PC-3 (cell line): ENCODE results near the gene CHID1. TPM values are rescaled to one million over a fixed set of nuclear protein-coding genes. Genes with fewer than 3 reads are reported as not detected.

ENCODE experiments used
- ATAC-seq: fragments of 200-7000 bp; cut with Tn5 transposase; 2 replicates; pipeline ENCODE4 v1.9.1; 2020; ENCODE audit warnings: mild to moderate bottlenecking, moderate library complexity
- BruUV-seq: library from RNA; stranded (reverse); fragments of 400-500 nt; replicated peaks from 2 replicates; lab custom pipeline; 2021; lab: Mats Ljungman, UMichigan
- CTCF ChIA-PET: fragments of 300-600 bp; sonication (Branson Sonifier 250); formaldehyde crosslinking; loops from one replicate; lab custom pipeline; 2022; ENCODE audit warnings: antibody characterized with exemption; lab: Charles Lee
- POLR2A ChIA-PET: fragments of 300-600 bp; sonication (Branson Sonifier 250); formaldehyde crosslinking; loops from one replicate; lab custom pipeline; 2022; ENCODE audit warnings: antibody characterized with exemption; ENCODE audit not compliant: unreplicated experiment; lab: Charles Lee
- DNase-seq: peaks from one replicate; pipeline ENCODE4 v3.0.0-alpha.2; 2015
- H2AFZ ChIP-seq: fragments of 300-600 bp; sonication (generic); 2 replicates; pipeline ENCODE4 v1.6.0; 2016; ENCODE audit warnings: antibody characterized with exemption, low read length
- H3F3A ChIP-seq: fragments of 300-600 bp; sonication (generic); one replicate; pipeline ENCODE4 v1.6.0; 2017; ENCODE audit warnings: antibody characterized with exemption, low read length, control low read depth, mild to moderate bottlenecking; ENCODE audit not compliant: unreplicated experiment
- H3K27ac ChIP-seq: fragments of 300-600 bp; sonication (generic); 2 replicates; pipeline ENCODE4 v1.5.1; 2016; ENCODE audit warnings: mild to moderate bottlenecking, low read length
- H3K27me3 ChIP-seq: fragments of 300-600 bp; sonication (generic); 2 replicates; pipeline ENCODE4 v1.6.1; 2016; ENCODE audit warnings: low read length, mixed read lengths
- H3K36me3 ChIP-seq: fragments of 300-600 bp; sonication (generic); 2 replicates; pipeline ENCODE4 v1.6.1; 2016; ENCODE audit warnings: low read depth, mixed run types, low read length, mixed read lengths
- H3K4me1 ChIP-seq: fragments of 300-600 bp; sonication (generic); 2 replicates; pipeline ENCODE4 v1.5.1; 2016; ENCODE audit warnings: low read length; ENCODE audit not compliant: insufficient read depth
- H3K4me2 ChIP-seq: fragments of 300-600 bp; sonication (generic); 2 replicates; pipeline ENCODE4 v1.6.0; 2016; ENCODE audit warnings: low read length
- H3K4me3 ChIP-seq: fragments of 300-600 bp; sonication (generic); 2 replicates; pipeline ENCODE4 v1.5.1; 2016; ENCODE audit warnings: mild to moderate bottlenecking, low read length, mixed read lengths
- H3K79me2 ChIP-seq: fragments of 300-600 bp; sonication (generic); 2 replicates; pipeline ENCODE4 v1.6.1; 2017; ENCODE audit warnings: low read length, mixed read lengths
- H3K9ac ChIP-seq: fragments of 300-600 bp; sonication (generic); 2 replicates; pipeline ENCODE4 v1.6.0; 2016; ENCODE audit warnings: mild to moderate bottlenecking, low read length
- H3K9me2 ChIP-seq: fragments of 300-600 bp; sonication (generic); replicated peaks from 2 replicates; pipeline ENCODE4 v1.6.1; 2016; ENCODE audit warnings: mixed run types, low read length, mixed read lengths
- H3K9me3 ChIP-seq: fragments of 300-600 bp; sonication (generic); 2 replicates; pipeline ENCODE4 v1.6.1; 2016; ENCODE audit warnings: low read length, mixed read lengths
- H4K20me1 ChIP-seq: fragments of 300-600 bp; sonication (generic); 2 replicates; pipeline ENCODE4 v1.6.1; 2016; ENCODE audit warnings: low read length, mixed read lengths
- EZH2 ChIP-seq: fragments of 300-600 bp; sonication (generic); IDR thresholded peaks from one replicate; pipeline ENCODE4 v1.6.1; 2017; ENCODE audit warnings: antibody characterized with exemption, mild to moderate bottlenecking, low read length; ENCODE audit not compliant: unreplicated experiment
- EZH2phosphoT487 ChIP-seq: fragments of 300-600 bp; sonication (generic); IDR thresholded peaks from 2 replicates; pipeline ENCODE4 v1.6.1; 2018; ENCODE audit warnings: mild to moderate bottlenecking, antibody characterized with exemption, low read length, borderline replicate concordance
- intact Hi-C: fragments of 100-400 bp; cut with micrococcal nuclease; formaldehyde crosslinking; loops from 2 replicates; pipeline ENCODE4 v1.9.0; 2023
- total RNA-seq: library from RNA; depleted of rRNA; stranded (reverse); fragments of >200 nt; gene quantifications from 2 replicates; pipeline ENCODE4 v1.2.3, GENCODE V29; 2014
- TF ChIP-seq, protein P1 (sequence below): fragments of 300-600 bp; sonication (generic); conservative IDR thresholded peaks from 2 replicates; pipeline ENCODE4 v1.5.1; 2017; ENCODE audit warnings: antibody characterized with exemption, low read depth, mild to moderate bottlenecking, low read length

CHID1 gene
- total RNA-seq, 1 experiment from 2014 or later, result 70.2 TPM

DNA sequence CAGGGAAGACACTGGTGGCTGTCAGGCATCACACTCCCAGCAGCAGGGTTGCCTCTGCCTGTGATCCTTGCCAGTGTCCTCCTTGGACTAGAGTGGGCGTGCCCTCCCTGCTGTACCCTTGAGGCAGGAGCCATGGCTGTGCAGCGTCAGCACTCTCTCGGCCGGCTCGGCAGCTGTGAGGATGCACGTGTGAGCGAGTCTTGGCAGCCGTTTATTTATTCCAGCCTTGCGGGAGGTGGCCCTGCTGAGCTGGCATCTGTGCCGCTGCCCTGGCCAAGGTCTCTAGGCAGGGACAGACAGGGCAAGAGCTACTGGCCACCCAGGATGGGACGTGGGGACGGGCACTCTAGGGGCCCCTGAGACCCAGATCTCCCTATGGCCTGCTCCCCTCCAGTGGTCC lies 34.1 kb downstream of the CHID1 start:
- intact Hi-C loops, result no loop called here
- no peak overlapping the region for H3K27ac ChIP-seq
- peak; percentile 5; the same call in 1 of the 2 replicates for ATAC-seq
- no peak overlapping the region for H3K4me3 ChIP-seq
- DNase-seq, result no peak
- no peaks in the 10 kb centered on the region for H3K4me1 ChIP-seq
- TF ChIP-seq, protein P1, sequence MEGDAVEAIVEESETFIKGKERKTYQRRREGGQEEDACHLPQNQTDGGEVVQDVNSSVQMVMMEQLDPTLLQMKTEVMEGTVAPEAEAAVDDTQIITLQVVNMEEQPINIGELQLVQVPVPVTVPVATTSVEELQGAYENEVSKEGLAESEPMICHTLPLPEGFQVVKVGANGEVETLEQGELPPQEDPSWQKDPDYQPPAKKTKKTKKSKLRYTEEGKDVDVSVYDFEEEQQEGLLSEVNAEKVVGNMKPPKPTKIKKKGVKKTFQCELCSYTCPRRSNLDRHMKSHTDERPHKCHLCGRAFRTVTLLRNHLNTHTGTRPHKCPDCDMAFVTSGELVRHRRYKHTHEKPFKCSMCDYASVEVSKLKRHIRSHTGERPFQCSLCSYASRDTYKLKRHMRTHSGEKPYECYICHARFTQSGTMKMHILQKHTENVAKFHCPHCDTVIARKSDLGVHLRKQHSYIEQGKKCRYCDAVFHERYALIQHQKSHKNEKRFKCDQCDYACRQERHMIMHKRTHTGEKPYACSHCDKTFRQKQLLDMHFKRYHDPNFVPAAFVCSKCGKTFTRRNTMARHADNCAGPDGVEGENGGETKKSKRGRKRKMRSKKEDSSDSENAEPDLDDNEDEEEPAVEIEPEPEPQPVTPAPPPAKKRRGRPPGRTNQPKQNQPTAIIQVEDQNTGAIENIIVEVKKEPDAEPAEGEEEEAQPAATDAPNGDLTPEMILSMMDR, result no peak
- TF ChIP-seq EZH2phosphoT487, result no peak
- no peak for TF ChIP-seq EZH2
- H3K79me2 ChIP-seq, result no peaks in the 10 kb centered on the region
- no peaks in the 10 kb centered on the region; the same call in 1 of the 2 replicates for H3K36me3 ChIP-seq
- H3K9me3 ChIP-seq, result no peaks in the 10 kb centered on the region
- no peak overlapping the region for H2AFZ ChIP-seq
- H4K20me1 ChIP-seq, result no peaks in the 10 kb centered on the region
- POLR2A ChIA-PET, result no interaction called here
- H3F3A ChIP-seq, result no peaks in the 10 kb centered on the region
- H3K9me2 ChIP-seq, result no peaks in the 10 kb centered on the region
- no peaks in the 10 kb centered on the region for H3K27me3 ChIP-seq
- no TSS peak for BruUV-seq
- no peak overlapping the region for H3K9ac ChIP-seq
- CTCF ChIA-PET, result no interaction called here
- H3K4me2 ChIP-seq, result no peak overlapping the region

DNA sequence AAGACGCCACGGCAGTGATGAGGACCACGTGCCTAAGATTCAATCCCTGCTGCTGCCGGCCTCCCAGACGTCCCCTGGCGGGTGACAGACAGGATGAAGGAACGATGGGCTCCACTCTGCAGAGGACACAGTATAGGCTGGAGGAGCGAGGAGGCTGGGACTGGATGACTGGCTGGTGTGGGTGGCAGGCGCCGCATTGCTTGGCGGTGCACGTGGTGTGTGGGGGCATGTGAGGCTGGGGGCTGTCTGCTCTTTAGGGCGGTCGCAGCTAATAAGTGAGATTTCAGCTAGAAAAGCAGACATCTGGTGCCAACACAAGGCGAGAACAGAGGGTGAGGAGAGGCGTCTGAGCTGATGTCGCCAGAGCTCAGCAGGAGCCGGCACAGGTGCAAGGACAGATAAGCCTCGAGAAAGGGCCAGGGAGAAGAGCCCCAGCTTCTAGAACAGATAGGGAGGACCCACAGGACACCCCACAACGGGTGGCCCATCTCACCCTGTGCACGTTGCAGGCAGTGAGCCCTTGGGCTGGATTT lies 34.8 kb downstream of the CHID1 start:
- ATAC-seq, result no peak
- no peaks in the 10 kb centered on the region; the same call in 1 of the 2 replicates for H3K36me3 ChIP-seq
- no peaks in the 10 kb centered on the region for H4K20me1 ChIP-seq
- no TSS peak for BruUV-seq
- intact Hi-C loops, result no loop called here
- no peak overlapping the region for H3K9ac ChIP-seq
- H3K27ac ChIP-seq, result no peak overlapping the region
- no peak overlapping the region for H3K4me2 ChIP-seq
- H3K9me2 ChIP-seq, result no peaks in the 10 kb centered on the region
- ChIA-PET CTCF (no interaction called here), POLR2A (no interaction called here)
- DNase-seq, result no peak
- no peaks in the 10 kb centered on the region for H3K9me3 ChIP-seq
- no peaks in the 10 kb centered on the region for H3F3A ChIP-seq
- no peaks in the 10 kb centered on the region for H3K79me2 ChIP-seq
- H3K4me3 ChIP-seq, result no peak overlapping the region
- H3K4me1 ChIP-seq, result no peaks in the 10 kb centered on the region
- no peaks in the 10 kb centered on the region for H3K27me3 ChIP-seq
- H2AFZ ChIP-seq, result no peak overlapping the region
- TF ChIP-seq EZH2 (no peak), EZH2phosphoT487 (no peak)
- TF ChIP-seq, protein P1, result no peak

DNA sequence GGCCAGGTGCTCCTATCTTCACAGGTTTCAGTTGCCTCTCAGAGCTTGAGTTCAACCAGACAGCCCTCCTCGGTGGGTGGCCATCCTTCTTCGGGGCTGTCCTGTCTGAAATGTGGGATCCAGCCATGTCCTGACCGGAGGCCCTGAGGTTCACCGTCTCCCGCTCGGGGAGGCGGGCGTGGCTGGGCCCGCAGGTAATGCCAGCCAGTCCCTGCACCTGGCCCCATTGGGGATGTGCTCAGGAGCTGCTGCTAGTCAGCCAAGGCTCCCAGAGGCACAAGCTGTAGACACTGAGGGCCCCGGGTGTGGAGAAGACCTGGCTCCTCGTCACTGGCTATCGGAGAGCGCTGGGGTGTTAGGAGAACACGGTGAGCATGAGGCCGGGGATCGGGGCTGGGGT lies 35.4 kb downstream of the CHID1 start:
- Histone ChIP-seq H3K4me1 (no peaks in the 10 kb centered on the region), H3K9me3 (no peaks in the 10 kb centered on the region), H2AFZ (no peak overlapping the region), H4K20me1 (no peaks in the 10 kb centered on the region), H3K27me3 (no peaks in the 10 kb centered on the region), H3K9me2 (no peaks in the 10 kb centered on the region), H3K4me2 (no peak overlapping the region), H3K4me3 (no peak overlapping the region), H3K27ac (no peak overlapping the region), H3K79me2 (no peaks in the 10 kb centered on the region), H3F3A (no peaks in the 10 kb centered on the region), H3K9ac (no peak overlapping the region), H3K36me3 (no peaks in the 10 kb centered on the region)
- ATAC-seq, result no peak
- POLR2A ChIA-PET, result no interaction called here
- TF ChIP-seq EZH2phosphoT487, result no peak
- no peak for TF ChIP-seq EZH2
- TF ChIP-seq, protein P1, result no peak
- CTCF ChIA-PET, result no interaction called here
- no TSS peak for BruUV-seq
- intact Hi-C loops, result no loop called here
- no peak for DNase-seq
